CD4-positive, alpha-beta memory T cell (primary cell): ENCODE data around the gene POLR3C. TPM values are rescaled to one million over a fixed set of nuclear protein-coding genes. Genes with fewer than 3 reads are reported as not detected.
"Not testable (repeated sequence)": the region's sequence is repeated elsewhere in the genome, so short reads cannot be mapped to it uniquely, and the experiment has no call there.

Experiments
- CTCF ChIA-PET: fragments of 350-600 bp; sonication (Branson Sonifier 250); formaldehyde crosslinking; loops from one replicate; lab custom pipeline; 2021; ENCODE audit warnings: inconsistent platforms; ENCODE audit not compliant: partially characterized antibody; lab: Charles Lee
- POLR2A ChIA-PET: fragments of 350-600 bp; sonication (Branson Sonifier 250); formaldehyde crosslinking; loops from one replicate; lab custom pipeline; 2021; ENCODE audit not compliant: partially characterized antibody; lab: Charles Lee
- DNase-seq, 5 donors: peaks; one replicate each; pipeline versions ENCODE4 v3.0.0 to v3.0.0-alpha.2; 2020 to 2022; ENCODE audit warnings: mixed read lengths in 1 of 5
- H3K27ac ChIP-seq: one replicate; pipeline ENCODE4 v1.7.0; 2013; ENCODE audit warnings: low read depth, low read length
- H3K27me3 ChIP-seq: 2 replicates; pipeline ENCODE4 v1.7.0; 2013; ENCODE audit warnings: mild to moderate bottlenecking, low read length, moderate library complexity; ENCODE audit not compliant: insufficient read depth
- H3K36me3 ChIP-seq: 2 replicates; pipeline ENCODE4 v1.7.0; 2013; ENCODE audit warnings: mild to moderate bottlenecking, low read length, moderate library complexity; ENCODE audit not compliant: insufficient read depth
- H3K4me1 ChIP-seq: 2 replicates; pipeline ENCODE4 v1.7.0; 2013; ENCODE audit warnings: mild to moderate bottlenecking, low read length, moderate library complexity; ENCODE audit not compliant: insufficient read depth
- H3K4me3 ChIP-seq, 2 donors: one replicate each; pipeline ENCODE4 v1.7.0; 2013; ENCODE audit warnings: low read length in 2 of 2, mild to moderate bottlenecking in 1 of 2
- H3K9me3 ChIP-seq, 2 donors: one replicate each; pipeline ENCODE4 v1.7.0; 2013; ENCODE audit warnings: low read length in 2 of 2, control low read depth in 1 of 2; ENCODE audit not compliant: control insufficient read depth in 1 of 2
- H3K27ac Mint-ChIP-seq, 7 donors: one replicate each; pipeline ENCODE4 v1.8.0; 2020 to 2021; ENCODE audit warnings: mixed read lengths in 7 of 7, mild to moderate bottlenecking in 6 of 7, inconsistent platforms in 3 of 7, moderate library complexity in 3 of 7
- H3K27me3 Mint-ChIP-seq, 2 donors: one replicate each; pipeline ENCODE4 v1.8.0; 2020 to 2021; ENCODE audit warnings: mixed read lengths in 2 of 2
- H3K36me3 Mint-ChIP-seq, 2 donors: one replicate each; pipeline ENCODE4 v1.8.0; 2020 to 2021; ENCODE audit warnings: mixed read lengths in 2 of 2, inconsistent platforms in 1 of 2, mild to moderate bottlenecking in 1 of 2
- H3K4me1 Mint-ChIP-seq, 4 donors: one replicate each; pipeline ENCODE4 v1.8.0; 2020 to 2021; ENCODE audit warnings: mixed read lengths in 4 of 4, mild to moderate bottlenecking in 1 of 4
- H3K4me3 Mint-ChIP-seq, 8 donors: one replicate each; pipeline ENCODE4 v1.8.0; 2020 to 2021; ENCODE audit warnings: mixed read lengths in 8 of 8, mild to moderate bottlenecking in 7 of 8, moderate library complexity in 6 of 8, inconsistent platforms in 3 of 8
- H3K9me3 Mint-ChIP-seq, 8 donors: one replicate each; pipeline ENCODE4 v1.8.0; 2020 to 2021; ENCODE audit warnings: mixed read lengths in 8 of 8, mild to moderate bottlenecking in 5 of 8, inconsistent platforms in 3 of 8, moderate library complexity in 1 of 8
- intact Hi-C: fragments of 100-400 bp; cut with micrococcal nuclease; formaldehyde crosslinking; loops from one replicate; pipeline ENCODE4 v1.15.1; 2023
- polyA plus RNA-seq, 2 donors: library from polyadenylated mRNA; unstranded; fragments of 300-500 nt; fragmentation: Illumina TruSeq; gene quantifications; one replicate each; pipeline ENCODE4 v1.2.3, GENCODE V29; 2021
- total RNA-seq, 2 experiments: library from RNA; stranded (reverse); gene quantifications; one replicate each; pipeline ENCODE4 v1.2.3, GENCODE V29; 2021

The POLR3C gene
- total and polyA plus RNA-seq, 4 experiments from 2014 or later, result 43.5 to 52.0 (median 44.2) TPM

- POLR2A ChIA-PET, result interaction anchor here (1.7 to 2.6 kb wide), 3 partner anchors 16 to 104 kb away, joined by 6 to 15 read pairs (median 9); partner anchors contain the start of gene RBM8A
- peak overlapping the region in 4 of 8 donors; percentile 17 to 46 (median 30) for H3K4me3 Mint-ChIP-seq
- H3K9me3 ChIP-seq, H3K9me3 Mint-ChIP-seq, CTCF ChIA-PET, H3K27ac ChIP-seq, DNase-seq, intact Hi-C loops, H3K27me3 ChIP-seq, H3K27me3 Mint-ChIP-seq, H3K4me3 ChIP-seq: not testable (repeated sequence)
- peak overlapping the region in 1 of 7 donors; percentile 42 for H3K27ac Mint-ChIP-seq
- H3K36me3 Mint-ChIP-seq, result peaks cover 19 to 29% of the 10 kb centered on the region in 2 donors
- Histone ChIP-seq H3K36me3 (peaks cover 14% of the 10 kb centered on the region), H3K4me1 (peaks cover 23% of the 10 kb centered on the region)
- H3K4me1 Mint-ChIP-seq, result peaks cover 13 to 35% (median 22%) of the 10 kb centered on the region in 4 donors
Observed at GRCh38 chr1:145822779-145823331, 1.1 kb upstream of the POLR3C start.

DNA sequence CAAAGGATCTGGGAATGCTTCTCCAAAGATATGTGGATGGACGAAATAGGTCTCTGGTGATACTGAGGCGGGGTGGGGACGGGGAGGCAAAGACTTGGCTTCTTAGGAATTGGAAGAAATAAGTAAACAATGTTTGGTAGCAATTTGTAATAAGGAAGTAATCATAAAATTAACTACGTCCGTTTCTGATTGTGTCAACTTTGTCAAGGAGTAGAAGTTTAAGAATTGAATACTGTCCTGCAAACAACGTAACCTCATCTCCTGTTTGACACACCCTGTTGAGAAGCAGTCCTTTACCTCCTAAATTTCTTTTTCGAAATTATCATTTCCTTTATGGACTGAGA, 471 bp downstream of the POLR3C start:
- H3K36me3 Mint-ChIP-seq, result peaks cover 35 to 45% of the 10 kb centered on the region in 2 donors
- H3K4me1 Mint-ChIP-seq, result peaks cover 17 to 36% (median 24%) of the 10 kb centered on the region in 4 donors
- H3K27me3 Mint-ChIP-seq, result no peaks in the 10 kb centered on the region
- ChIA-PET POLR2A (interaction anchor here (0.8 to 5.7 kb wide), 13 partner anchors 14 to 215 kb away, joined by 3 to 58 read pairs (median 9); partner anchors contain the start of genes ANKRD34A, LIX1L, NUDT17 and PIAS3), CTCF (interaction anchor here (1.0 to 3.7 kb wide), 3 partner anchors 21 to 194 kb away, joined by 3 to 31 read pairs (median 4); partner anchors contain the start of gene NUDT17)
- H3K36me3 ChIP-seq, result peaks cover 30% of the 10 kb centered on the region
- H3K27me3 ChIP-seq, result no peaks in the 10 kb centered on the region
- H3K4me3 ChIP-seq, result peak overlapping the region; percentile 93 to 100
- H3K4me3 Mint-ChIP-seq, result peak overlapping the region; percentile 97 to 99 (median 98)
- no peaks in the 10 kb centered on the region for H3K9me3 ChIP-seq
- H3K4me1 ChIP-seq, result peaks cover 23% of the 10 kb centered on the region
- H3K9me3 Mint-ChIP-seq, result no peaks in the 10 kb centered on the region
- H3K27ac ChIP-seq, result peak overlapping the region; percentile 78
- no peak for DNase-seq
- intact Hi-C loops, result loop anchor here (1.0 to 2.0 kb wide), 2 partner anchors 20 to 35 kb away; partner anchors contain the start of genes NUDT17 and PIAS3
- peak overlapping the region; percentile 90 to 99 (median 97) for H3K27ac Mint-ChIP-seq

GRCh38 chr1:145826030-145826429, 2.0 kb downstream of the POLR3C start:
- Histone ChIP-seq H3K36me3 (peaks cover 43% of the 10 kb centered on the region), H3K27me3 (no peaks in the 10 kb centered on the region), H3K4me3 (no peak overlapping the region), H3K27ac (no peak overlapping the region), H3K4me1 (peaks cover 23% of the 10 kb centered on the region), H3K9me3 (no peaks in the 10 kb centered on the region)
- intact Hi-C loops, result no loop called here
- ChIA-PET CTCF (interaction anchor here (1.0 to 3.7 kb wide), 2 partner anchors 20 to 105 kb away, joined by 4 to 31 read pairs; partner anchors contain the start of gene NUDT17), POLR2A (interaction anchor here (0.6 to 5.7 kb wide), 6 partner anchors 9 to 154 kb away, joined by 3 to 58 read pairs (median 9); partner anchors contain the start of genes NUDT17 and PIAS3)
- peak overlapping the region in 4 of 7 donors; percentile 25 to 82 (median 58) for H3K27ac Mint-ChIP-seq
- H3K27me3 Mint-ChIP-seq, result no peaks in the 10 kb centered on the region
- no peaks in the 10 kb centered on the region for H3K9me3 Mint-ChIP-seq
- H3K4me3 Mint-ChIP-seq, result peak overlapping the region; percentile 57 to 84 (median 65)
- peaks cover 44 to 59% of the 10 kb centered on the region in 2 donors for H3K36me3 Mint-ChIP-seq
- DNase-seq, result no peak
- peaks cover 17 to 34% (median 24%) of the 10 kb centered on the region in 4 donors for H3K4me1 Mint-ChIP-seq

DNA sequence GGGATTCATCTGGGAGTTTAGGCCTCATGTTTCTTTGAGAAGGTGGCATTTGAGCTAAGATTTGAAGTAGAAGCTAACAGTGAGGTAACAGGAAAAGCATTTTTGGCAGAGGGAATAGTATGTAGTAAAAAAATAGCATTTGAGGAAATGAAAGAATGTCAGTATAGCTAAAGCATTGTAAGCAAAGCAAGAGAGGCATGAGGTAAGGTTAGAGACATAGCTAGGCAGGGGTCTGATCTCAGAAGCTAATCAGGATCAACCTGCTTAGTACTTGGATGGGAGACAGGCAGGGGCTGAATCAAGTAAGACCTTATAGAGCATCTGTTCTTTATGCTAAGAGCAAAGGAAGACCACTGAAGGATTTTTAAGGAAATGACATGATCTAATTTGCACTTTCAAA, 4.0 kb downstream of the POLR3C start:
- Histone ChIP-seq H3K27me3 (no peaks in the 10 kb centered on the region), H3K4me3 (no peak overlapping the region), H3K4me1 (peaks cover 23% of the 10 kb centered on the region), H3K9me3 (no peaks in the 10 kb centered on the region), H3K36me3 (peaks cover 57% of the 10 kb centered on the region), H3K27ac (no peak overlapping the region)
- POLR2A ChIA-PET, result interaction anchor here (0.7 to 5.7 kb wide), 3 partner anchors 13 to 99 kb away, joined by 3 to 58 read pairs (median 3); partner anchors contain the start of genes PIAS3 and RBM8A
- H3K9me3 Mint-ChIP-seq, result no peaks in the 10 kb centered on the region
- H3K27ac Mint-ChIP-seq, result peak overlapping the region in 3 of 7 donors; percentile 22 to 60 (median 25)
- CTCF ChIA-PET, result interaction anchor here (0.8 to 2.1 kb wide), 3 partner anchors 9 to 21 kb away, joined by 3 to 13 read pairs (median 3); partner anchors contain the start of gene NUDT17
- peaks cover 56 to 75% of the 10 kb centered on the region in 2 donors for H3K36me3 Mint-ChIP-seq
- H3K4me3 Mint-ChIP-seq, result no peak overlapping the region
- no peak for DNase-seq
- peaks cover 17 to 34% (median 23%) of the 10 kb centered on the region in 4 donors for H3K4me1 Mint-ChIP-seq
- intact Hi-C loops, result no loop called here
- no peaks in the 10 kb centered on the region for H3K27me3 Mint-ChIP-seq

- H3K4me3 Mint-ChIP-seq, result peak overlapping the region in 1 of 8 donors; percentile 15
- ChIA-PET CTCF (interaction anchor here (1.5 to 2.1 kb wide), 2 partner anchors 17 to 21 kb away, joined by 3 to 13 read pairs; partner anchors contain the start of gene NUDT17), POLR2A (interaction anchor here (1.4 to 5.7 kb wide), 2 partner anchors 12 to 30 kb away, joined by 3 to 58 read pairs; partner anchors contain the start of gene PIAS3)
- Histone ChIP-seq H3K27me3 (no peaks in the 10 kb centered on the region), H3K27ac (no peak overlapping the region), H3K9me3 (no peaks in the 10 kb centered on the region), H3K36me3 (peaks cover 62% of the 10 kb centered on the region), H3K4me3 (no peak overlapping the region), H3K4me1 (peaks cover 23% of the 10 kb centered on the region)
- no peaks in the 10 kb centered on the region for H3K27me3 Mint-ChIP-seq
- H3K36me3 Mint-ChIP-seq, result peaks cover 61 to 80% of the 10 kb centered on the region in 2 donors
- intact Hi-C loops, result no loop called here
- H3K9me3 Mint-ChIP-seq, result no peaks in the 10 kb centered on the region
- DNase-seq, result no peak
- H3K27ac Mint-ChIP-seq, result peak overlapping the region in 3 of 7 donors; percentile 22 to 60 (median 25)
- H3K4me1 Mint-ChIP-seq, result peaks cover 17 to 34% (median 23%) of the 10 kb centered on the region in 4 donors
Observed at GRCh38 chr1:145828367-145829026, 4.5 kb downstream of the POLR3C start.

DNA sequence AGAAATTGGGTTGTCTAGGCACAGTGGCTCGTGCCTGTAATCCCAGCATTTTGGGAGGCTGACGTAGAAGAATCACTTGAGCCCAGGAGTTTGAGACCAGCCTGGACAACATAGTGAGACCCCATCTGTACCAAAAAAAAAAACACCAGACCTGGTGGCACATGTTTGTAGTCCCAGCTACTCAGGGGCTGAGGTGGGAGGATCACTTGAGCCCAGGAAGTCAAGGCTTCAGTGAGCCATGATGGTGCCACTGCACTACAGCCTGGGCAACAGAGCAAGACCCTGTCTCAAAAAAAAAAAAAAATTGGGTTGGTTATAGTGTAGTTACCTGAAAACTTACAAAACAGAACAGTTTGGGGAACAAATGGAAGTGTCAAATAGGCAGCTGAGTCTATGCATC, 6.8 kb downstream of the POLR3C start:
- intact Hi-C loops, H3K4me3 Mint-ChIP-seq, H3K9me3 ChIP-seq, H3K27me3 ChIP-seq, H3K27me3 Mint-ChIP-seq, H3K4me1 ChIP-seq, H3K4me3 ChIP-seq, H3K27ac ChIP-seq, DNase-seq, H3K9me3 Mint-ChIP-seq: not testable (repeated sequence)
- peaks cover 10 to 16% (median 14%) of the 10 kb centered on the region in 4 donors for H3K4me1 Mint-ChIP-seq
- peaks cover 58 to 79% of the 10 kb centered on the region in 2 donors for H3K36me3 Mint-ChIP-seq
- CTCF ChIA-PET, result interaction anchor here (6.4 kb wide), 1 partner anchor 15 kb away, joined by 46 read pairs; the partner anchor contains the start of gene NUDT17
- POLR2A ChIA-PET, result interaction anchor here (0.7 kb wide), 1 partner anchor 15 kb away, joined by 3 read pairs; the partner anchor contains the start of gene NUDT17
- H3K36me3 ChIP-seq, result peaks cover 69% of the 10 kb centered on the region
- H3K27ac Mint-ChIP-seq, result peak overlapping the region in 1 of 7 donors; percentile 53
